Endothelial cell of hepatic sinusoid (primary cell): ENCODE data around the gene CCDC97.
"Not testable (repeated sequence)": the region's sequence is repeated elsewhere in the genome, so short reads cannot be mapped to it uniquely, and the experiment has no call there.

Experiments used
- in situ Hi-C: cut with HindIII; loops from 2 replicates; pipeline ENCODE4 v1.10.0; 2017; ENCODE audit warnings: low sequenced_read_pairs

CCDC97 gene

DNA sequence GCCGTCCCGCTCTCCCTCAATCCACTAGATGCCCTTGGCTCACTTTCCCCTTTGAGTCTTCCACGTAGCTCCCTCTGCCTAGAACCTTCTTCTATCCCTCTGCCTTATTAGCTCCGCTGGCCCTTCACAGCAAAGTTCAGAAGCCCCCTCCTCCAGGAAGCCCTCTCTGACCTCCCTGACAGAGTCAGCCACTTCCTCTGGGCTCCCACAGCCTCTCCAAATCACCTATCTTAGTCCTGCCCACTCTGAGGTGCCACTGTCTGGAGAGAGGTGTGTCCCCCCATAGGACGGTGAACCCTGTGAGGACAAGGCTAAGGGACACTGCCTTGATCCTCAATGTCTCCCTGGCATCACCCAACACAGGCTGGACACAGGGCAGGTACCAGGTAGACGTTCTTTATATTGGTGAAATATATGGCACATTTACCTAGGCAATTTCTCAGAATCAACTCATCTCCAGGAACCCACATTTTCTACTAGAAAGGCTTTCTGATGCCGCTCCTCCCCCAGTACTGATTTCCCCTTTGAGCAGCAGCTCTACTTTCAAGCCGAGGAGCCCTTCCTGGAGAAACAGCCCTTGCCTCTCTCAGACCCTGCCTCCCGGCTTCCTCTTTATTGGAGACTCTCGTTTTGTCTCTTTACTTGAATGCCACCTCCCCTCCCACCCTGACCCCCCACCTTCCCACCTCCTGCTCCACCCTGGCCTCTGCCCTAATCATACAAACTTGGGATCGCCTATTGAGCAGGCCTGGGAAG lies 47.2 kb downstream of the CCDC97 start:
- in situ Hi-C loops: loop anchor here (5.0 kb wide), 2 partner anchors 50 to 75 kb away; no protein-coding TSS in a partner anchor

DNA sequence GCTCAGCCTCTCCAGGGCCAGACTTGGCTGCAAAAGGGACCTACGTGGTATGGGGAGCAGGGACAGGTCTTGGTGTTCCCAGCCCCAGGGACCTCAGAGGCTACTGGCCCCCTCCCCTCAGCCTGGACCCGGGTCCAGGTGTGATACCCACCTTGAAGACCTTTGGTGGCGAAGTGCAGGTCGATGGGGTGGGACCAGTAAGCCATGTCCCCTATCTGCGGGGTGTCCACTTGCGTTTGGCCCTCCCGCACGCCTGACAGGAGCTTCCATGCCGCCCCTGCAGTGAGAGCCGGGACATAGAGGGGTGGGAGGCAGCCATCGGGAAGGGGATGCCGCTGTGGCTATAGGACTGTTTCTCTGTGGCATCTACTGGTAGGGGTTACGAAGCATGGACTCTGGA lies 47.8 kb downstream of the CCDC97 start:
- in situ Hi-C loops: loop anchor here (5.0 kb wide), 2 partner anchors 50 to 75 kb away; no protein-coding TSS in a partner anchor

DNA sequence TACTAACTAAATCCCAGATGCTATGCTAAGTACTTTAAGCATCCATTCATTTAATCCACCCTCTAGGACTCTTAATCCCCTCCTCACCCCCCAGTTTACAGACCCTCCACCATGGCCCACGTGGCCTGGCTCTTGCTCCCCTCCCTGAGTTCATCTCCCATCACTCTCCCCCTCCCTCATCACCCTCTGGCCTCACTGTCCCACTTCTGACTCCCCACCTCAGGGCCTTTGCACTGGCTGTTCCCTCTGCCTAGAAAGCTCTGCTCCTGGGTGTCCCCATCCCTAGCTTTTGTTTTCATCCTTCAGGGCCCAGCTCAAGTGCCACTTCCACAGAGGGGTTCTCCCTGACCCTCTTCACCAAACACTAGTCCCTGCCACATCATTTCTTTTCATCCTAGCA lies 49.8 kb downstream of the CCDC97 start:
- in situ Hi-C loops: loop anchor here (5.0 kb wide), 2 partner anchors 52 to 73 kb away; no protein-coding TSS in a partner anchor

DNA sequence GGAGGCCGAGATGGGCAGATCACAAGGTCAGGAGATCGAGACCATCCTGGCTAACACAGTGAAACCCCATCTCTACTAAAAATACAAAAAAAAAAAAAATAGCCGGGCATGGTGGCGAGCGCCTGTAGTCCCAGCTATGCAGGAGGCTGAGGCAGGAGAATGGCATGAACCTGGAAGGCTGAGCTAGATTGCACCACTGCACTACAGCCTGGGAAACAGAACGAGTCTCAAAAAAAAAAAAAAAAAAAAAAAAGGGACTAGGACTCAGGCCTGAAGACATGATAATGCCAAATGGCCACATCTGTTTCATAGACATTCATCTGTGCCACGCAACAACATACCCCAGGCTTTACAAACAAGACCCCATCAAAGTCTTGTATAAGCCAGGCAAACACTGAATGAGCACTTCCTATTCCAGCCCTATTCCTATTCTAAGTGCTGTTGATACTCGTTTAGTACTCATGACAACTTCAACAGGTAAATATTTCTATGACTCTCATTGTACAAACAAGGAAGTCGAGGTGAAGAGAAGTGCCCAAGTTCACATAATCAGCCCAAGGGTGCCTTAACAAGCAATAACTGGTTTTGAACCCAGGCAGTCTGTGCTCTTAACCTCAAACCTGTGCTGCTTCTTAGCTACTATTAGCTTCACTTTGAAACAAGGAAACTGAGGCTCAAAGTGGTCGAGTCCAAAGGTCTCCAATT lies 52.3 kb downstream of the CCDC97 start:
- in situ Hi-C loops: no loop called here

DNA sequence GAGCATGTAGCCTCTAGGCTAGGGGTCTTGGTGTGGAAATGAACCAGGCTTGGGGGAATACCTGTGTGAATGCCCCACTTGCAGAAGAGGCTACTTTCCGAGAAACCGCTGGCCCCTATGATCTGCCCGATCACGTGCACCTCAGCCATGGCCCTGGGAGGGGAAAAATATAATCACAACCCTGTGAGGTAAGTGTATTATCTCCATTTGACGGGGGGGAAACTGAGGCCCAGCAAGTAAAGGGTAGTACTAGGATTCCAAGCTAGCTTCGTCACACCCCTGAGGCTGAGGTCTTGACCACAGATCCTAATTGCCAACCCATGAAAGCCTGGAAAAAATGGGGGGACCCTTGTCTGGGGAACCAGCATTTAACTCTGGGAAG lies 53.4 kb downstream of the CCDC97 start:
- in situ Hi-C loops: no loop called here

DNA sequence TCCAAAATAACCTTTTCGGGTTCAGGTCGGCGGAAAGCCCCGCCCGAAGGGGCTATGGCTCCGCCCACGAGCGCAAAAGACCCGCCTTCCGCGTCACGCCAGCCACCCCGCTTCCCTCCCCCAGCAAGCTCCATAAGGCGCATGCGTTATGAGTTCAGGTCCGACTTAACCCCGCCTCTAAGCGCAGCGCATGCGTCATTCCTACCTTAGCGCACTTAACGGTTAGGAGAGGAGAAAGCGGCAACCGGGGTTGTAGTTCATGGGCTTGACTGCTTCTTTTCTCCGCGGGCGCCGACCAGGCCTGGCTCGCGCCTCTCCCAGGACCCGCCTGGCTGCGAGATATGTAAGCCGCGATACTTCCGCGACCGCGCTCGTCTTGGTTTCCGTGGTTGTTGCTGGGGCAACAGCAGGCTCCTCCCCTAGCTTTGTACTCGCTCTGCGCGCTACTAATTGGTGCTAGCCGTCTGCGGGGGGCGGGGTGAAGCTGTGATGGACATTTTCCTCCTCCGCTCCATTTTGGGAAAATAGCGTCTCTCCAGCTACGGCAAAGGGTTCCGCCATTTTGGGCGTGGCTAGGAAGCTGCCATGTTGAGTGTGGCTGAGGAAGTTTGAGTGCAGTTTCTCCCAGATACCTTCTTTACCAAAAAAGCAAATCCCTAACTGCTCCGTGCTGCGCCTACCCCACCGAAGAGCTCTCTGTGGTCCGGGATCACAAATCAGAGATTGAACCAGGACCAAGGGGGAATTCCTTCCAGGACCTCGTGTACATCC lies 54.0 kb downstream of the CCDC97 start, which contains the start of gene B9D2:
Gene B9D2 (minus strand): TSS at position 397 of the 771 bp plus-strand sequence. CDS start 630 bp downstream, outside the sequence.
- in situ Hi-C loops: no loop called here

DNA sequence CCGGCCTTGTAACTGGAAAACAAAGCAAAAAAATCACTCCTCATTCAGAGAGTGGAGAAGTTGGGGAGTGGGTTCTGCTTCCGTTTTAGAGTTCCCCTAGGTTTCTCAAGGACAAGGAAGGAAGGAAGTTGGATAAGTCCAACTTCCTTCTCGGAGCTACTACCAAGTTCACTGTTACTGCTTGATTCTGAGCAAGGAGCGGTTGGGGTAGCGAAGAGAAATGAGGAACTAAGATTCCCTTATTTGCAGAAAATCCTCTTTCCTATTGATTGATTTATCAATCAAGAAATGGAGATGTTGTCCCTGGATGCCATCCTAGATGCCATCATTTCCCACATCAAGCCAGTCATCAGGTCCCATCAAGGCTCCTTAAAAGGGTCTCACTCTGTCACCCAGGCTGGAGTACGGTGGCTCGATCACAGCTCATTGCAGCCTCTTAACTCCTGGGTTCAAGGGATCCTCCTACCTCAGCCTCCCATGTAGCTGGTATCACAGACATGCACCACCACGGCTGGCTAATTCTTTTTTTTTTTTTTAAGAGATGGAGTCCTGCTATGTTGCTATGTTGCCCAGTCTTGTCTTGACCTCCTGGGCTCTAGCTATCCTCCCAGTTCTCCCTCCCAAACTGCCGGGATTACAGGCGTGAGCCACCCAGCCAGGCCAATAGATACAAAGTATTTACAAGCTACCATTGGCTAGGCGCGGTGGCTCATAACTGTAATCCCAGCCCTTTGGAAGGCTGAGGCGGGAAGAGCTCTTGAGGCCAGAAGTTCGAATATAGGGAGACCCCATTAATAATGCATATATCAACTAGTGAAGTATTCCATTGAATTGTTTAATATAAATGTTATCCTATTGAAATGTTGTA lies 54.8 kb downstream of the CCDC97 start:
- in situ Hi-C loops: no loop called here

DNA sequence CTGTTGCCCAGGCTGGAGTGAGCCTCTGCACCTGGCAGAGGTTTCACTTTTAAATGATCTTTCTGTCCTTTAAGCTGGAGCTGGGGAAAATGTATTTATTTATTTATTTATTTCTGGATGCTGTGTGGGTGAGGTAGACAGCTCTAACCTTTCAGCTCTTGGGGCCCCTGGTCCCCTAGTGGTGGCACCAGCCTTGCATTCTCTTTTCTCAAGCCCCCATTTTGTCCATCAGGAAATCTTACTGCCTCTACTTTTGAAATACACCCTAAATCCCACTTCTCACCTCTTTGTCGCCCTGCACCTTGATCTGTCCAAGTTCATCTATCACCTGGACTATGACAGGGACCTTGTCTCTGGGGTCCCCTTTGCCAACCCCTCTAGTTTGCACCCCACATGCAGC lies 56.1 kb downstream of the CCDC97 start:
- in situ Hi-C loops: no loop called here

DNA sequence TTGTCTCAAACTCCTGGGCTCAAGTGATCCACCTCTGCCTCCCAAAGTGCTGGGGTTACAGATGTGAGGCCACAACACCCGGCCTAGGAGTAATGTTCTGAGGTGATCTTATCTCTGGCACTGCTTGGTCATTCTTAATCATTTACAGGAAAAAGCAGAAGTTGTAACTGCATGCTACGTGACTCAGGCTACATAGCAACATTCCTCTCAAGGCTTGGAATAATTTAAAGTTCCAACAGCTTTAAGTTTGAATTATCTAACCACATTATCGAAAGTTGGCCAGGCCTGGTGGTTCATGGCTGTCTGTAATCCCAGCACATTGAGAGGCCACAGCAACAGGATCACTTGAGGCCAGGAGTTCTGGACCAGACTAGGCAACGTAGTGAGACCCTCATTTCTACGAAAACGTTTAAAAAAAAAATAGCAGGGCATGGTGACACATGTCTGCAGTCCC lies 57.9 kb downstream of the CCDC97 start:
- in situ Hi-C loops: no loop called here

DNA sequence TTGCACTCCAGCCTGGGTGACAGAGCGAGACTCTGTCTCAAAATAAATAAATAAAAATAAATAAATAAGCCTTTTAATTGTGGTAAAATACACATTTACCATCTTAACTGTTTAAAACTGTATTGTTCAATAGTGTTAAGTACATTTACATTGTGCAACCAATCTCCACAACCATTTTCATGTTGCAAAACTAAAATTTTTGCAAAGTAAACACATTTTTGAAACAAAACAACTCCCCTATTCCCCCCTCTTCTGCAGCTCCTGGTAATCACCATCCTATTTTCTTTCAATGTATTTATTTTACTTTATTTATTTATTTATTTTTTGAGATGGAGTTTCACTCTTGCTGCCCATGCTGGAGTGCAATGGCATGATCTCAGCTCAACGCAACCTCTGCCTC lies 59.8 kb downstream of the CCDC97 start:
- in situ Hi-C loops: no loop called here

DNA sequence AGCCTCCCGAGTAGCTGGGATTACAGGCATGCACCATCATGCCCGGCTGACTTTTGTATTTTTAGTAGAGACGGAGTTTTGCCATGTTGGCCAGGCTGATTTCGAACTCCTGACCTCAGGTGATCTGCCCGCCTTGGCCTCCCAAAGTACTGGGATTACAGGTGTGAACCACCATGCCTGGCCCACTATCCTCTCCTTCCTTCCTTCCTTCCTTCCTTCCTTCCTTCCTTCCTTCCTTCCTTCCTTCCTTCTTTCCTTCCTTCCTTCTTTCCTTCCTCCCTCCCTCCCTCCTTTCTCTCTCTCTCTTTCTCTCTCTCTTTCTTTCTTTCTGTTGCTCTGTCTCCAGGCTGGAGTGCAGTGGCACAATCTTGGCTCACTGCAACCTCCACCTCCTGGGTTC lies 61.1 kb downstream of the CCDC97 start:
- in situ Hi-C loops: not testable (repeated sequence)

DNA sequence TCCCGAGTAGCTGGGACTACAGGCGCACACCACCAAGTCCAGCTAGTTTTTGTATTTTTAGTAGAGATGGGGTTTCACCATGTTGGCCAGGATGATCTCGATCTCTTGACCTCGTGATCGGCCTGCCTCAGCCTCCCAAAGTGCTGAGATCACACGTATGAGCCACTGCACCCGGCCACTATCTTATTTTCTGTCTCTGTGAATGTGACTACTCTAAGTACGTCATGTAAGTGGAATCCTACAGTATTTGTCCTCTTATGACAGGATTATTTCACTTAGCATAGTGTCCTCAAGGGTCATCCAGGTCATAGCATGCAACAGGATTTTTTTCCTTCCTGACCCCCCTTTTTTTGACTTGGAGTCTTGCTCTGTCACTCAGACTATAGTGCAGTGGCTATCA lies 61.6 kb downstream of the CCDC97 start:
- in situ Hi-C loops: no loop called here

DNA sequence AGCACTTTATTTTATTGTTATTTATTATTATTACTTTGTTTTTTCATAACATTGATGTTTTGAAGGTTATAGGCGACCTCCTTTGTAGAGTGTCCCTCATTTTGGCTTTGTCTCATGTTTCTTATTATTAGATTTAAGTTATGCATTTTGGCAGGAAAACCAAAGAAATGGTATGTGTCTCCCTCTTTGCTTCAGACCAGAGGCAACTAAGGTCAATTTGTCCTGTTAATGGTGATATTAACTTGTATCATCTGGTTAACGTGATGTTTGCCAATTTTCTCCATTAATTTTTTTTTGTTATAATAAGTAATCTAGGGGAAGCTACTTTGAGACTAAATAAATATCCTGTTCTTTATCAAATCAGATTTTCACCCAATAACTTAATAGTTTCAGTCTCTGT lies 62.5 kb downstream of the CCDC97 start:
- in situ Hi-C loops: no loop called here

DNA sequence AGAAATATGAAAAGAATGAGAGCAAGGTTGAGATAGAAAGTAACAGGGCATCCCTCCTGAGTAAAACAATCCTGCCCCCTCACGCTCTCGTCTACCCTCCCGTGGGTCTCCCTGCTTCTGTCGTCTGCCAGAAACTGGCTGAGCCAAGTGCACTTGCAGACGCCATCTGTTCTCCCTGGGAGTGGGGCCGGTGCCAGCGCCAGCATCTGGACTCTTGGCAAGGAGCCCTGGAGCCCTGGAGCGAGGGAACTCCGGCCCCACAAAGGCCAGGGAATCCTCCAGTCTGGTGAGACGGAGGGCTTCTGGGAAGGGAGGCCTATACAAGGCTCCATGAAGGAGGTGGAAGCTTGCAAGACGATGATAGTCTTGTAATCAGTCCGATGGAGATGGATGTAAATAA lies 64.0 kb downstream of the CCDC97 start:
- in situ Hi-C loops: no loop called here
